Loucy (cell line): ENCODE data around the gene PTPRK.

Experiments
- H2AFZ ChIP-seq: fragments of 200-600 bp; sonication (generic); 2 replicates; pipeline ENCODE4 v1.6.0; 2016; ENCODE audit warnings: antibody characterized with exemption, mild to moderate bottlenecking, low read length, moderate library complexity
- H3F3A ChIP-seq: fragments of 200-600 bp; 2 replicates; pipeline ENCODE4 v1.6.0; 2016; ENCODE audit warnings: antibody characterized with exemption, low read depth, mild to moderate bottlenecking
- H3K27me3 ChIP-seq: fragments of 200-600 bp; sonication (generic); 2 replicates; pipeline ENCODE4 v1.6.1; 2014; ENCODE audit warnings: low read length, mild to moderate bottlenecking; ENCODE audit not compliant: insufficient read depth, poor library complexity, severe bottlenecking
- H3K36me3 ChIP-seq: fragments of 200-600 bp; sonication (generic); 2 replicates; pipeline ENCODE4 v1.6.1; 2016; ENCODE audit warnings: low read length; ENCODE audit not compliant: insufficient read depth
- H3K4me1 ChIP-seq: fragments of 200-600 bp; sonication (generic); 2 replicates; pipeline ENCODE4 v1.5.1; 2014; ENCODE audit warnings: low read length, mild to moderate bottlenecking; ENCODE audit not compliant: insufficient read depth, poor library complexity, severe bottlenecking
- H3K4me2 ChIP-seq: fragments of 200-600 bp; sonication (generic); 2 replicates; pipeline ENCODE4 v1.6.0; 2014; ENCODE audit warnings: antibody characterized with exemption, low read length, low read depth, mild to moderate bottlenecking; ENCODE audit not compliant: poor library complexity, severe bottlenecking
- H3K4me3 ChIP-seq: fragments of 200-600 bp; sonication (generic); 2 replicates; pipeline ENCODE4 v1.5.1; 2014; ENCODE audit warnings: low read length, mild to moderate bottlenecking, mixed read lengths; ENCODE audit not compliant: poor library complexity, severe bottlenecking
- H3K79me2 ChIP-seq: fragments of 200-600 bp; sonication (generic); 2 replicates; pipeline ENCODE4 v1.6.1; 2014; ENCODE audit warnings: low read length; ENCODE audit not compliant: insufficient read depth
- H3K9ac ChIP-seq: fragments of 200-600 bp; sonication (generic); 2 replicates; pipeline ENCODE4 v1.6.0; 2014; ENCODE audit warnings: mild to moderate bottlenecking, low read depth, low read length, moderate library complexity; ENCODE audit not compliant: poor library complexity, severe bottlenecking
- H3K9me2 ChIP-seq: fragments of 200-600 bp; sonication (generic); replicated peaks from 2 replicates; pipeline ENCODE4 v1.6.1; 2016; ENCODE audit warnings: low read depth, low read length, mixed read lengths
- H3K9me3 ChIP-seq: fragments of 200-600 bp; sonication (generic); 2 replicates; pipeline ENCODE4 v1.6.1; 2014; ENCODE audit warnings: mild to moderate bottlenecking, antibody characterized with exemption, low read length, low read depth; ENCODE audit not compliant: insufficient read depth
- H4K20me1 ChIP-seq: fragments of 200-600 bp; sonication (generic); 2 replicates; pipeline ENCODE4 v1.6.0; 2014; ENCODE audit warnings: antibody characterized with exemption, low read length, mild to moderate bottlenecking; ENCODE audit not compliant: insufficient read depth, poor library complexity, severe bottlenecking
- CTCF ChIP-seq: fragments of 200-600 bp; sonication (generic); conservative IDR thresholded peaks from 2 replicates; pipeline ENCODE4 v1.5.1; 2014; ENCODE audit warnings: mild to moderate bottlenecking, antibody characterized with exemption, low read length
- EZH2phosphoT487 ChIP-seq: fragments of 200-600 bp; IDR thresholded peaks from 2 replicates; pipeline ENCODE4 v1.6.1; 2018; ENCODE audit warnings: antibody characterized with exemption, mild to moderate bottlenecking, moderate library complexity, borderline replicate concordance

PTPRK gene

GRCh38 chr6:128493877-128494276, 26.5 kb downstream of the PTPRK start:
- H3K79me2 ChIP-seq: no peaks in the 10 kb centered on the region

GRCh38 chr6:128492386-128492785, 28.0 kb downstream of the PTPRK start:
- Histone ChIP-seq H3K4me1 (no peaks in the 10 kb centered on the region), H3K27me3 (no peaks in the 10 kb centered on the region), H4K20me1 (no peaks in the 10 kb centered on the region), H3K79me2 (no peaks in the 10 kb centered on the region), H3K9me3 (no peaks in the 10 kb centered on the region), H3K4me2 (no peak overlapping the region), H3K36me3 (no peaks in the 10 kb centered on the region), H2AFZ (no peak overlapping the region), H3F3A (no peaks in the 10 kb centered on the region), H3K9ac (no peak overlapping the region), H3K4me3 (no peak overlapping the region), H3K9me2 (no peaks in the 10 kb centered on the region)
- TF ChIP-seq CTCF (no peak), EZH2phosphoT487 (no peak)

More at GRCh38 chr6:128493877-128494276, 26.5 kb downstream of the PTPRK start:
- Histone ChIP-seq H3K9me2 (no peaks in the 10 kb centered on the region), H3F3A (no peaks in the 10 kb centered on the region), H3K36me3 (no peaks in the 10 kb centered on the region), H2AFZ (no peak overlapping the region), H3K27me3 (no peaks in the 10 kb centered on the region), H3K4me3 (no peak overlapping the region), H3K4me2 (no peak overlapping the region), H3K9ac (no peak overlapping the region), H3K4me1 (no peaks in the 10 kb centered on the region), H4K20me1 (no peaks in the 10 kb centered on the region), H3K9me3 (no peaks in the 10 kb centered on the region)
- TF ChIP-seq EZH2phosphoT487: no peak

GRCh38 chr6:128491610-128492206, 28.7 kb downstream of the PTPRK start:
- no peak overlapping the region for H3K4me2 ChIP-seq
- H2AFZ ChIP-seq: no peak overlapping the region
- H3K9me2 ChIP-seq: no peaks in the 10 kb centered on the region
- no peaks in the 10 kb centered on the region for H3F3A ChIP-seq
- H3K27me3 ChIP-seq: no peaks in the 10 kb centered on the region
- no peaks in the 10 kb centered on the region for H4K20me1 ChIP-seq
- H3K79me2 ChIP-seq: no peaks in the 10 kb centered on the region
- H3K36me3 ChIP-seq: no peaks in the 10 kb centered on the region
- no peaks in the 10 kb centered on the region for H3K9me3 ChIP-seq
- H3K9ac ChIP-seq: no peak overlapping the region
- TF ChIP-seq EZH2phosphoT487: no peak
- no peak for TF ChIP-seq CTCF
- H3K4me3 ChIP-seq: no peak overlapping the region
- no peaks in the 10 kb centered on the region for H3K4me1 ChIP-seq

- Histone ChIP-seq H3K27me3 (no peaks in the 10 kb centered on the region), H3K4me3 (no peak overlapping the region), H4K20me1 (no peaks in the 10 kb centered on the region), H3K36me3 (no peaks in the 10 kb centered on the region), H3K9me3 (no peaks in the 10 kb centered on the region), H3K4me2 (no peak overlapping the region), H3K9ac (no peak overlapping the region), H3K9me2 (no peaks in the 10 kb centered on the region), H2AFZ (no peak overlapping the region), H3K79me2 (no peaks in the 10 kb centered on the region), H3F3A (no peaks in the 10 kb centered on the region), H3K4me1 (no peaks in the 10 kb centered on the region)
- TF ChIP-seq CTCF: no peak
- TF ChIP-seq EZH2phosphoT487: no peak
Observed at GRCh38 chr6:128491100-128491581, 29.3 kb downstream of the PTPRK start.
